Mesenchymal stem cell (in vitro differentiated cells and primary cell): ENCODE measurements around the gene MCIDAS.

Experiments
- DNase-seq: peaks from one replicate; pipeline ENCODE4 v3.0.0-alpha.2; 2013
- H2AFZ ChIP-seq: one replicate; pipeline ENCODE4 v1.6.1; 2013; ENCODE audit warnings: low read depth, mild to moderate bottlenecking, control low read depth, inconsistent platforms, low read length, moderate library complexity
- H2AK5ac ChIP-seq: 2 replicates; pipeline ENCODE4 v1.6.1; 2013; ENCODE audit warnings: low read length, moderate library complexity, mild to moderate bottlenecking, inconsistent platforms; ENCODE audit not compliant: severe bottlenecking
- H2BK120ac ChIP-seq: one replicate; pipeline ENCODE4 v1.6.1; 2013; ENCODE audit warnings: low read depth, mild to moderate bottlenecking, inconsistent platforms, low read length, moderate library complexity
- H2BK12ac ChIP-seq, 2 experiments: one replicate each; pipeline ENCODE4 v1.6.1; 2013; ENCODE audit warnings: inconsistent platforms in 2 of 2, low read length in 2 of 2, mild to moderate bottlenecking in 2 of 2, moderate library complexity in 2 of 2, control low read depth in 1 of 2
- H2BK15ac ChIP-seq: one replicate; pipeline ENCODE4 v1.6.1; 2013; ENCODE audit warnings: mild to moderate bottlenecking, low read depth, inconsistent platforms; ENCODE audit not compliant: poor library complexity, severe bottlenecking
- H2BK5ac ChIP-seq: 2 replicates; pipeline ENCODE4 v1.6.1; 2013; ENCODE audit warnings: low read depth, mild to moderate bottlenecking, low read length, control low read depth, inconsistent platforms; ENCODE audit not compliant: poor library complexity, severe bottlenecking
- H3K14ac ChIP-seq, 2 experiments: one replicate each; pipeline ENCODE4 v1.6.1; 2013; ENCODE audit warnings: inconsistent platforms in 2 of 2, low read length in 2 of 2, control low read depth in 1 of 2, mild to moderate bottlenecking in 1 of 2, moderate library complexity in 1 of 2
- H3K18ac ChIP-seq, 2 experiments: one replicate each; pipeline ENCODE4 v1.6.1; 2013; ENCODE audit warnings: inconsistent platforms in 2 of 2, low read length in 2 of 2, control low read depth in 1 of 2, low read depth in 1 of 2, mild to moderate bottlenecking in 1 of 2
- H3K23ac ChIP-seq, 2 experiments: one replicate each; pipeline ENCODE4 v1.6.1; 2013; ENCODE audit warnings: inconsistent platforms in 2 of 2, low read length in 2 of 2, mild to moderate bottlenecking in 2 of 2, moderate library complexity in 2 of 2, control low read depth in 1 of 2
- H3K27ac ChIP-seq: 2 replicates; pipeline ENCODE4 v1.5.1; 2013; ENCODE audit warnings: mild to moderate bottlenecking, moderate library complexity, low read length, control low read depth, inconsistent platforms; ENCODE audit not compliant: poor library complexity, severe bottlenecking
- H3K27me3 ChIP-seq, 2 experiments: 2 replicates each; pipeline versions ENCODE4 v1.6.1 to v1.7.0; 2013; ENCODE audit warnings: low read length in 2 of 2, mild to moderate bottlenecking in 2 of 2, moderate library complexity in 2 of 2, control low read depth in 1 of 2, inconsistent platforms in 1 of 2; ENCODE audit not compliant: control insufficient read depth in 1 of 2, insufficient read depth in 1 of 2
- H3K36me3 ChIP-seq, 2 experiments: 2 replicates each; pipeline versions ENCODE4 v1.6.1 to v1.7.0; 2013; ENCODE audit warnings: low read length in 2 of 2, control low read depth in 1 of 2, inconsistent platforms in 1 of 2, low read depth in 1 of 2, mild to moderate bottlenecking in 1 of 2; ENCODE audit not compliant: insufficient read depth in 2 of 2, control insufficient read depth in 1 of 2
- H3K4ac ChIP-seq, 2 experiments: one replicate each; pipeline ENCODE4 v1.6.1; 2013; ENCODE audit warnings: inconsistent platforms in 2 of 2, low read length in 2 of 2, mild to moderate bottlenecking in 2 of 2, moderate library complexity in 2 of 2, control low read depth in 1 of 2, low read depth in 1 of 2
- H3K4me1 ChIP-seq: 2 replicates; pipeline ENCODE4 v1.6.1; 2013; ENCODE audit warnings: low read depth, low read length, control low read depth; ENCODE audit not compliant: control insufficient read depth, insufficient read depth
- H3K4me2 ChIP-seq: 2 replicates; pipeline ENCODE4 v1.6.1; 2013; ENCODE audit warnings: low read length, mild to moderate bottlenecking, inconsistent platforms; ENCODE audit not compliant: poor library complexity, severe bottlenecking
- H3K4me3 ChIP-seq, 2 experiments: 2 replicates each; pipeline versions ENCODE4 v1.5.1 to v1.7.0; 2013; ENCODE audit warnings: low read length in 2 of 2, mild to moderate bottlenecking in 2 of 2, control low read depth in 1 of 2, low read depth in 1 of 2; ENCODE audit not compliant: insufficient read depth in 1 of 2
- H3K79me1 ChIP-seq: replicated peaks from 2 replicates; pipeline ENCODE4 v1.6.1; 2013; ENCODE audit warnings: mild to moderate bottlenecking, control low read depth, low read length, inconsistent platforms; ENCODE audit not compliant: poor library complexity, severe bottlenecking
- H3K9ac ChIP-seq: 2 replicates; pipeline ENCODE4 v1.7.0; 2013; ENCODE audit warnings: mild to moderate bottlenecking, low read length, moderate library complexity
- H3K9me3 ChIP-seq: 2 replicates; pipeline ENCODE4 v1.7.0; 2013; ENCODE audit warnings: mild to moderate bottlenecking, low read length; ENCODE audit not compliant: control insufficient read depth
- H4K8ac ChIP-seq: one replicate; pipeline ENCODE4 v1.6.1; 2013; ENCODE audit warnings: inconsistent platforms, mild to moderate bottlenecking, low read length, moderate library complexity
- H4K91ac ChIP-seq: one replicate; pipeline ENCODE4 v1.6.1; 2013; ENCODE audit warnings: mild to moderate bottlenecking, low read length, inconsistent platforms
- WGBS: methylation state at CpG from one replicate; pipeline ENCODE4 v1.1.7; 2013; ENCODE audit warnings: mixed read lengths; 5-methylcytosine and 5-hydroxymethylcytosine counted together

Gene MCIDAS

GRCh38 chr5:55187370-55187769 lies 39.7 kb downstream of the MCIDAS start:
- H3K36me3 ChIP-seq, result no peaks in the 10 kb centered on the region
- H4K91ac ChIP-seq, result no peak overlapping the region
- H3K27me3 ChIP-seq, result peaks cover 31 to 47% of the 10 kb centered on the region in 2 experiments
- no peak overlapping the region for H3K27ac ChIP-seq
- WGBS, result 56% methylated on average over 2 of the region's 4 CpGs
- no peak overlapping the region for H3K4me3 ChIP-seq
- H2BK5ac ChIP-seq, result no peak overlapping the region
- no peak overlapping the region for H3K4ac ChIP-seq
- no peak overlapping the region for H4K8ac ChIP-seq
- DNase-seq, result peak; percentile 11
- no peak overlapping the region for H3K4me2 ChIP-seq
- H3K23ac ChIP-seq, result no peak overlapping the region
- no peaks in the 10 kb centered on the region for H3K9me3 ChIP-seq
- H3K9ac ChIP-seq, result no peak overlapping the region
- H3K18ac ChIP-seq, result no peak overlapping the region
- no peak overlapping the region for H2BK120ac ChIP-seq
- no peak overlapping the region for H2AFZ ChIP-seq
- H3K14ac ChIP-seq, result no peak overlapping the region
- H2AK5ac ChIP-seq, result no peak overlapping the region
- no peaks in the 10 kb centered on the region for H3K4me1 ChIP-seq
- no peak overlapping the region for H2BK12ac ChIP-seq
- no peak overlapping the region for H2BK15ac ChIP-seq
- no peaks in the 10 kb centered on the region for H3K79me1 ChIP-seq

GRCh38 chr5:55180016-55180415 lies 47.1 kb downstream of the MCIDAS start:
- Histone ChIP-seq H3K27ac (no peak overlapping the region), H3K4me1 (peaks cover 7% of the 10 kb centered on the region), H2BK15ac (no peak overlapping the region), H3K14ac (no peak overlapping the region), H3K18ac (no peak overlapping the region), H3K9me3 (no peaks in the 10 kb centered on the region), H3K4ac (no peak overlapping the region), H3K36me3 (no peaks in the 10 kb centered on the region), H3K79me1 (no peaks in the 10 kb centered on the region), H2AFZ (no peak overlapping the region), H4K8ac (no peak overlapping the region), H3K9ac (no peak overlapping the region), H3K23ac (no peak overlapping the region), H4K91ac (no peak overlapping the region), H3K27me3 (peaks cover 51 to 78% of the 10 kb centered on the region in 2 experiments), H3K4me2 (no peak overlapping the region), H3K4me3 (no peak overlapping the region), H2AK5ac (no peak overlapping the region), H2BK120ac (no peak overlapping the region), H2BK12ac (no peak overlapping the region), H2BK5ac (no peak overlapping the region)
- WGBS, result 25% methylated on average over 1 of the region's 1 CpG
- DNase-seq, result no peak

- Histone ChIP-seq H3K36me3 (no peaks in the 10 kb centered on the region), H3K23ac (no peak overlapping the region), H3K18ac (no peak overlapping the region), H4K91ac (no peak overlapping the region), H3K14ac (no peak overlapping the region), H3K79me1 (no peaks in the 10 kb centered on the region), H3K4ac (no peak overlapping the region), H2BK120ac (no peak overlapping the region), H2BK5ac (no peak overlapping the region), H4K8ac (no peak overlapping the region), H3K27me3 (peaks cover 56 to 82% of the 10 kb centered on the region in 2 experiments), H3K4me3 (no peak overlapping the region), H2AFZ (no peak overlapping the region), H3K9me3 (no peaks in the 10 kb centered on the region), H3K4me1 (peaks cover 14% of the 10 kb centered on the region), H2BK15ac (no peak overlapping the region), H3K4me2 (peak overlapping the region; percentile 100), H2AK5ac (no peak overlapping the region), H3K27ac (no peak overlapping the region), H2BK12ac (no peak overlapping the region), H3K9ac (no peak overlapping the region)
- no peak for DNase-seq
- no CpG with 5 or more reads among the region's 2 CpGs for WGBS
Observed at GRCh38 chr5:55177078-55177477, 50.0 kb downstream of the MCIDAS start.

- Histone ChIP-seq H3K4me2 (peak overlapping the region; percentile 100), H2BK120ac (no peak overlapping the region), H3K18ac (peak overlapping the region in 1 of 2 experiments; percentile 34), H3K79me1 (no peaks in the 10 kb centered on the region), H2AFZ (peak overlapping the region; percentile 61), H3K27me3 (peaks cover 49 to 74% of the 10 kb centered on the region in 2 experiments), H3K23ac (no peak overlapping the region), H3K9ac (no peak overlapping the region), H4K91ac (no peak overlapping the region), H3K4ac (no peak overlapping the region), H3K9me3 (no peaks in the 10 kb centered on the region), H2BK15ac (no peak overlapping the region), H2BK12ac (no peak overlapping the region), H3K4me1 (peaks cover 14% of the 10 kb centered on the region), H3K14ac (no peak overlapping the region), H4K8ac (no peak overlapping the region), H2BK5ac (no peak overlapping the region), H3K27ac (no peak overlapping the region), H3K36me3 (no peaks in the 10 kb centered on the region), H3K4me3 (peak overlapping the region; percentile 57 to 72), H2AK5ac (no peak overlapping the region)
- WGBS, result under 1% methylated on average over 44 of the region's 44 CpGs
- DNase-seq, result peak; percentile 41
Observed at GRCh38 chr5:55176176-55176818, 50.8 kb downstream of the MCIDAS start.
